Measurements from ENCODE around the gene TMBIM4.

The TMBIM4 gene

DNA sequence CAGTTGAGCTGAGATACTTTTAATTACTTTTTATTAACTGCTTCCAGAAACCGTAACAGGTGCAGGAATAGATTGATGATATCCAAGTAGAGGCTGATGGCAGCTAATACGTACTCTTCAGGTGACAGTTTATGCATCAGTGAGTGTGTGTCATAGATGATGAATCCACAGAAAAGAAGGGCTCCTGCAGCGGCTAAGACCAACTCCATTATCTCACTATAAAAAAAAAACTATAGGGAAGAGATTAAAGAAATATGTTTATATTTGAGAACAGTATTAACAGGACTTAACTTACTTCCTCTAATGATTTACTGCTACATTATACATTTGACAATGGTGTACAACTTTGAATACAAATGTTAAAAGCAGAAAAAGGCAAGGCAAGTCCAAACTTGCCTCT lies 31.9 kb downstream of the TMBIM4 start:
- no peak for DNase-seq

DNA sequence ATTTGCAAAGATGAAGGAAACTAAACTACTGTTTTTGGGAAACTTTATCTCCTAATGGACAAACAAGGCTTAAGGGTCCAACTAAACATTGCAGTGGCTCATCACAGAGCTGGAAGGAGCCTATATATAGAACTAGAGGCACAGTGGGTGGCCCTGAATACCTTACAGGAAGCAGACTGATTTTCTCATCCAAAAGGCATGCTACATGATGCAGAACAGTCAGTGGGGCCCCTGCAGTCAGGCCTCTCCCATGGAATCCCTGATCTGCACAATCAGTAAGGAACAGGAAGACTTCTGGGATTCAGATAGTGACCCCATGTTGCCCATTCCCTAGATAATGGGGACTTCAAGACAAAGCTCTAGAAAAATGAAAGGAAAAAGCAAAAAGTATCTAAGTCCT lies 37.4 kb downstream of the TMBIM4 start:
- no peak for DNase-seq

DNA sequence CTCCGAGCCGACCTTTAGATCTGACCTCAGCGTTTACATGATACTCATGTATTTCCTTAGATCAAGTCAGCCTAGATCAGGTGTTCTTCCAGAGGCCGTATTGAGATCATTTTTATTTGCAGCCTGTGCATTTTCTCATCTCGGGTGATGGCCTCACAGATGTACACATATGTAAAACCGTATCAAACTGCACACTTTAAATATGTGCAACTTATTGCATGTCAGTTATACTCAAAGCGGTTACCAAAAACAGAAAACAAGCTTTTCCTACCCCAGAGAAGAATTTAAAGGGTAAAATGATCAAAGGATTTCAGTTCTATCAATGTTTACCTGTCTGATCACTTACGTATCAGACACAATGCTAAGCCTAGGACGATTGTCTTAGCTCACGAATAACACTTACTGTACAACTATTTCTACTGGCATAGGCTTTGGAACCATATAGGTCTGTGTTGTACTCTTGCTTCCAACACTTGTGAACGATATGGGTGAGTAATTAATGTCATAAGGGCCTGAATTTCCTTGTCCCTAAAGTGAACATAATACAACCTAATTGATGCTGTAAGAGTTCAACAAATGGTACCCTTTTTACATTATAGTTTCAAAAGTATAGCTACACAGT lies 38.6 kb downstream of the TMBIM4 start:
- no peak for DNase-seq

DNA sequence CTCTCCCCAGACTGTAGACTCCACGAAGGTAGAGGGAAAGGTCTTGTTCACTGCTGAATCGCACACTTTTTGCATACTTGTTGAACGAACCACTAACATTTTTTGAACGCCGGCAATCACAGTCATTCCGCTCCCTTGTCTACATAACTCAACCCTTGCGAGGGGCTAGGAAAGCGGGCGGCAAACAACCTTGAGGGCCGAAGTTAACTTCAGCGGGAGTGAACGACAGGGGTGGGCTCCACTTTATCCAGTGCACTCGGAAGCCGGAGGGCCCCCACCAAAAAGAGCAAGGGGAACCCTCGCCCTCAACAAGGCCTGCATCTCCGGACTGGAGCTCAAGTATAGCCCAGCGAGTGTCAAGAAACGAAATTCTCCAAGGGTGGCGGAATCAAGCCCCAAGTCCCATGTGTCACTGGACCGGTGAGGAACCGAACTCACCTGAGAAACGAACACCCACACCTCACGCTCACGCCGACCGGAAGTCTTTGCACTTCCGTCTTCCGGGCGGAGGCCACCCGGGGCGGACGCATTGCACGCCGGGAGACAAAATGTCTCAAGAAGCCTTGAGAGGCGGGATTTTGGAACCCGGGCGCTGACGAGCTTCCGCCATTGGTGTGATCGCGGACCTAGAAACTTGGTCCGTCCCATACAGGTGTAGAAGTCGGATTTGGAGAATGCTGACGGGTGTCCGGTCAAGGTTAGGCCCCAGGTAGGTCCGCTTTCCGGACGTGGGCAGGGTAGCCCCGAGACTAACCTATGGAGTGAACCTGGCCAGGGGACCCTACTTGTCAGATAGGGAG lies 39.3 kb downstream of the TMBIM4 start, which contains the start of gene LLPH:
Gene LLPH (minus strand): TSS at position 484 of the 800 bp plus-strand sequence. CDS start 1,644 bp downstream, outside the sequence.
- peak; percentile 46 to 72 for DNase-seq

DNA sequence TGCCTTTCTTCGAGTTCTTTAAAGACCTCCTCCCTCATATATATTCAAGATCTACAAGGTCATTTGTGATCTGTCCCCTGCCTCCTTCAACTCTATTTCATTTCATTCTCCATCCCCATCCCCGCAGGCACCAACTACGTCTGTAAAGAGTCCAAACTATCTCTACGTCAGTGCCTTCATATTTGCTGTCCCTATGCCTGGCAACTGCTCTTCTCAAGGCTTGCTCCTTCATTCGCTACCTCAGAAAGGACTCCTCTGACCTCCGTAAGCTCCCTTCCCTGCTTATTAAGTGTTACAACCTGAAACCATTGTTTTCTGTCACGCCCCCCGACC lies 39.9 kb downstream of the TMBIM4 start:
- DNase-seq, result no peak

DNA sequence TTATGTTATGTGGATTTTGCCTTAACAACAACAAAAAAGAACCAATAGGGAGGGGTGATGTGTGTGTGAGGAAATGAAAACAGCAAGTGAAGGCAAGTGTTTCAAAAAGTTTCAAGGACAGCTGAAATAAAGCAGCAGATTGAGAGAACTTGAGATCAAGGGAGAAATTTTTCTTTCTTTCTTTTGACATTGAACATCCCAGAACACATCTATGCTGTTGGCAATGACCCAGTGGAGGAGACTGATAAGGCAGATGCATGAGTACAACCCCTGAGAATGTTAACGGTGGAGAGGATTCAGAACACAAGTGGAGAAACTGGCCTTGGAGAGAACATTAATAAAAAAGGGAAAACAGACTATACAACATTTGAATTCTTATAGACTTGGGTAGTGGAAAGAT lies 42.1 kb downstream of the TMBIM4 start:
- DNase-seq, result no peak

DNA sequence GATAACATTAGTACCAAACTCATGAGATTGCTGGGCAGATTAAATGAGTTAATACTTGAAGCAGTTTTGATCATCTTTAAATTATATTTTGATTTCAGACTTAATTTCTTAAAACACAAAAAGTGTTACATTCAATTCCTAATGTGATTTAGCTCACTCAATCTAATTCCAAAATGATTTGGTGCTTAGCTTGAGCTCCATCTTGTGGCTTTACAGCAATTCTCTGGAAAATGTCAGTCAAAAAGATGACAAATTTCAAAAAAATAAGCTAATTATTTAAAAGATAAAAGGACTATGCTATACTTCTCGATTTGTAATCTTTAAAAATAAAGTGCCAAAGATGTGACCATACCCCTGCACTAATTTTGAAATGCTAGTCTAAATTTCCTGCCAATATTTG lies 49.3 kb downstream of the TMBIM4 start:
- DNase-seq, result no peak

DNA sequence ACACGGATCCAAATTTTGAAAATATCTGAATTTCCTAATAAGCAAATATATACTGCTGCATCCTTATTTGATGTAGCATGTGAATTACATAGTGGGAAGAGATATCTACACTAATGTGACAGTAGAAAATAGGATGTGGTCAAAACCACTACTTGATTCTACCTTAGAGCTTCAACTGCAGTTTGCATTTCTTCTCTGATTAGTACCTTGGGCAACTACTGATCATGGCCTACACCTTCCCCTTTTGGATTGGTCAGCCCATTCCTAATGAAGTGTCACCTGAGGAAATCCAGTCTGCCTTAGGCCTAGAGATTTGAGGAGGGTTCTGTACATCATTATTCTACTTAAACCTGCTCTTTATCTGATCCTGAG lies 49.9 kb downstream of the TMBIM4 start:
- DNase-seq, result no peak

DNA sequence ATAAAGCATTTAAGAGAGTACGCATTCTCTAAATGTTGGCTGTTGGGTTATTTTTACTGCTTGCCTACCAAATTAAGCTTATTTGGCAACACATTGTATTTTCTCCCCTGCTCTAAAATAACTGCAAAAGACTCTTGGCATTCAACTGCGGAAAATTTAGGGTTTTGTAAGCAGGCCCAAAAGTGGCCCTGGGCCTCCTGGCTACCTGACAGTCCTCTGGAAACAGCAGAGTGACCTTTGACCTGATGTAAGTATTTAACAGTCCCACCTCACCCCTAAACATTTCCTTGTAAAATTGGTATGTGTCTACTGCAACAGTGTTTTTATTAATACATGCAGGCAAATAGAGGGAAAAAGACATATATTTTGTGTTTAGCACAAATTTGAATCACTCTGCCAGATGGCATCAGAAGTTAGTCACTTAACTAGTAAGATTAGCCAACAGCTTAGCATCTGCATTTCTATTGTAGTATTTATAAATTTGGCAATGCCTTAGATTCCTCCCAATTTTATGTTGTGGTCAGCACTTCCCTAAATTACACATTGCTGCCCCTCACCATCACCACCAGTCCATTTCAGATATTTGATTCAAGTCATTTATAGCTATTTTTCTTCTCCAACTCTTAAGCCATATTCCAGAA lies 50.4 kb downstream of the TMBIM4 start:
- DNase-seq, result no peak

DNA sequence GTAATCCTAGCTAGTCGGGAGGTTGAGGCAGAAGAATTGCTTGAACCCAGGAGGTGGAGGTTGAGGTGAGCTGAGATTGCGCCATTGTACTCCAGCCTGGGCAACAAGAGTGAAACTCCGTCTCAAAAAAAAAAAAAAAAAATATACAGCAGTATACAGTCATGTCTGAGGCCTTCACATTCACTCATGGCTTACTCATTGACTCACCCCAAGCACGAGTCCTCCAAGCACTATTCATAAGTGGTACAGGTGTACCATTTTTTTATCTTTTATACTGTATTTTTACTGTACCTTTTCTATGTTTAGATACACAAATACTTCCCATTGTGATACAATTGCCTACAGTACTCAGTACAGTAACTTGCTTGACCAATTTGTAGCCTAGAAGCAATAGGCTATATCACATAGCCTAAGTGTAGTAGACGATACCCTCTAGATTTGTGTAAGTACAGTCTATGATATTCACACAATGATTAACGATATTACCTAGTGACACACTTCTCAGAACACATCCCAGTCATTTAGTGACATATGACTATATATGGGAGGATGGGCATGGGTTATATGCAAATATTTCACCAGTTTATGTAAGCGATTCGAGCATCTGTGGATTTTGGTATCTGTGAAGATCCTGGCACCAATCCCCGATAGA lies 51.4 kb downstream of the TMBIM4 start:
- DNase-seq, result no peak

DNA sequence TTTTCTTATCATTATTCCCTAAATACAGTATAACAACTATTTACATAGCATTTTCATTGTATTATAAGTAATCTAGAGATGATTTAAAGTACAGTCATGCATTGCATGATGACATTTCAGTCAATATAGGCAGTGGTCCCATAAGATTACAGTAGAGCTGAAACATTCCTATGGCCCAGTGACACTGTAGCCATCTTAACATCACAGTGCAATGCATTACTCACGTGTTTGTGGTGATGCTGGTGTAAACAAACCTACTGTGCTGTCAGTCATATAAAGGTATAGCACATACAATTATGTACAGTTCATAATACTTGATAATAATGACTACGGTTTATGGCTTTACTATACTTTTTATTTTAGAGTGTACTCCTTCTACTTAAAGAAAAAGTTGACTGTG lies 52.6 kb downstream of the TMBIM4 start:
- no peak for DNase-seq

DNA sequence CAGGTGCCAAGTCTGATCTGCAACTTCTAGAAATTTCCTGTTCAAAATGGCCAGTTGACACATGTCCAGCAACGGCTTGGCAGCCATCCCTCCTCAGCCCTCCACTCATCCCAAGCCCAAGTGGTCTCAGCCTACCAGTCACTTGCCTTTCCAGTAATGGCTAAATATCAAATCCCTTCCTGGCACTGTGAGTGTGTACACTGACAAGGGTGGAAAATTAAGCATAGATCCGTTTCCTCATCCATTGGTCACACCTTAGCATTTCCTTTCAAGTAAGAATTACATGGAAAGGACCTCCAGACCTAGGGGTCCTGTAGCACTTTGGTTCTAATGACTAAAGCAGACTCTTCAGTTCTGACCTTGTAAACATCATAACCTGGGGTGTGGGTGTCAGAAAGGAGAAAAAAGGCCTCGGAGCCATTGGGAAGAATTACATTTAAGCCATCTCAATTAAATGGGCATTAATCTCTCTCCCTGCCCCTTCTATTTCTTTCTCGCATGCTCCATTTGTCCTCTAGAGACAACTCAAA lies 54.7 kb downstream of the TMBIM4 start:
- no peak for DNase-seq

DNA sequence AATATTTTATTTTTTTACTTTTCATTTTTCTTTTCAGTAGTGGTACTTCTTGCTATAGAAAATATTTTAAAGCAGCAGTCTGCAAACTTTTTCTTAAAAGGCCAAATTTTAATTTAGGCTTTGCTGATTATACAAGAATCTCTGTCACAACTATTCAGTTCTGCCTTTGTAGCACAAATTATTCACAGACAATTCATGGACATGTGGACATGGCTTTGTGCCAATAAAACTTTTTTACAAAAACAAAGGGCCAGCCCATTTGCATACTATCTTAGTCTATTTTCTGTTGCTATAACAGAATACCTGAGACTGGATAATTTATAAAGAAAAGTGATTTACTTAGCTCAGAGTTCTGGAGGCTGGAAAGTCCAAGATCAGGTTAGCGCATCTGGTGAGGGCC lies 56.3 kb downstream of the TMBIM4 start:
- DNase-seq, result no peak

DNA sequence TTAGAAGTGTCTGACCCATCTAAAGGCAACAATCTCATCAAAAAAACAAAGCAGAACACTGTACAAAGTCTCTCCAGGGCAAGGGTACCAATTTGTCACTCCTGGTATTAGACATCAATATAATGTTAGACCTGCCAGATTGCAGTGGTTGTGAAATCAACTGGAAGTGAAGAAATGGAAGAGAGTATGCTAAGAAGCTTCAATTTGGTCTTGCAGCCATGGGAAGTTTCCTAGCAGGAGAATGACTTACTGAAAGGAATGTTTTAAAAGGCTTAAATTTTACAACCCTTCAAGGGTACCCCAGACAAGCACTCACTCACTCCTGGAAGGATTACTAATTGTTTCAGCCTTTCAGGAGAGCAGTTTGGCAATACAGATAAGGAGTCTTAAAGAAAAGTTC lies 58.2 kb downstream of the TMBIM4 start:
- DNase-seq, result no peak

DNA sequence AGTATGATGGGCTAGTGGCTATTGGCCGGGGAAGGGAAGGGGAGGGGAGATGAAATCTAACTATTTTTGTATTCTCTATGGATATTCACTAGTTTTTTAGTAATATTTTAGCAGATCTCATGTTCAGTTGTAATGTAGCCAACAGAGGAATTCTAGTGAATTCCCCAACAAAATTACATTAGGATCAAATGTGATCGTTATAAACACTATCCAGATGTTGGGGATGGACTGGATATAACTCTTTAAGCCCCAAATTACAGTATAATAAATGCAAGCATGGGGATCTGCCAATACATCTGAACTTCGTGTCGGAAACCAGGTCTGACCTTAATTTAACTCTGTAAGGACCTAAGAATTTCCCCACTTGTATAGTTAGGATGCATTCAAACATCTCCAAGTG lies 60.7 kb downstream of the TMBIM4 start:
- DNase-seq, result no peak

DNA sequence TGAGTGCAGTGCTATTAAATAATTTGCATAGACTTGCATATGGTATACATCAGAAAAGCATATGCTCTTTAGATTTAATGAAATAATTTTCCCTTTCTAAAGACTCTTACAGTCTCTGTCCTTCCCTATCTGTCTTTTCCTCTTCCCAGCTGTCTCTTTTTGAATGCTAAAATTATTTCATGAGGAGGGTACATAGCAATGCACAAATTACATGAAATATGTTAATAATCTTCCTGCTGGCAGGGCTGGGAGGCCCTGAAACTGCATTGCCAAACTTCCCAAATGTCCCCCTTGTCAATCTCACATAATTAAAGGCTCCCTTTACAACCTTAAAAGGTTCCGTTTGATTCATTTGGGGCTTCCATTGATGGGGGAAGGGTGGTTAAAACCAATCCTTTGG lies 61.4 kb downstream of the TMBIM4 start:
- no peak for DNase-seq

DNA sequence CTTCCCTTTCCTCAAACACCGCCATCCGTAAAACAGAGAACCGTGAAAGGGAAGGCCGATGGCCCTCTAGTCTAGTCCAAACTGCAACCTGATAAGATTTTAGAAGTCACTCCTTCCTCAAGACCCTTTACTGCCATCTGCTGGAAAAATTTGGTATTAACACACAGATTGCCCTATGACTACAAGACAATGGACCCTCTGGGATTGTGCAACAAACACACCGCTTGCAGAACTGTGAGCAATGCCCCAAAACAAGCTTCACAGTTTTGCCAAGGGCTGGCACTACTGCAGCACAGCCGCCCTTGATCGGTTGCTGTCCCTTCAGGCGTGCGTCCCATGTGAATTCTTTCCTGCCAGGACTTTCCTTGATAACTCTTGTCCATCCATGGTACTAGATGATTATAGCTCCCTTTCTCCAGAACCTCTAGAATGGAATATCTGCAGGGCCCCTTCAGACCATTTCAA lies 62.3 kb downstream of the TMBIM4 start:
- peak; percentile 9 to 53 for DNase-seq

DNA sequence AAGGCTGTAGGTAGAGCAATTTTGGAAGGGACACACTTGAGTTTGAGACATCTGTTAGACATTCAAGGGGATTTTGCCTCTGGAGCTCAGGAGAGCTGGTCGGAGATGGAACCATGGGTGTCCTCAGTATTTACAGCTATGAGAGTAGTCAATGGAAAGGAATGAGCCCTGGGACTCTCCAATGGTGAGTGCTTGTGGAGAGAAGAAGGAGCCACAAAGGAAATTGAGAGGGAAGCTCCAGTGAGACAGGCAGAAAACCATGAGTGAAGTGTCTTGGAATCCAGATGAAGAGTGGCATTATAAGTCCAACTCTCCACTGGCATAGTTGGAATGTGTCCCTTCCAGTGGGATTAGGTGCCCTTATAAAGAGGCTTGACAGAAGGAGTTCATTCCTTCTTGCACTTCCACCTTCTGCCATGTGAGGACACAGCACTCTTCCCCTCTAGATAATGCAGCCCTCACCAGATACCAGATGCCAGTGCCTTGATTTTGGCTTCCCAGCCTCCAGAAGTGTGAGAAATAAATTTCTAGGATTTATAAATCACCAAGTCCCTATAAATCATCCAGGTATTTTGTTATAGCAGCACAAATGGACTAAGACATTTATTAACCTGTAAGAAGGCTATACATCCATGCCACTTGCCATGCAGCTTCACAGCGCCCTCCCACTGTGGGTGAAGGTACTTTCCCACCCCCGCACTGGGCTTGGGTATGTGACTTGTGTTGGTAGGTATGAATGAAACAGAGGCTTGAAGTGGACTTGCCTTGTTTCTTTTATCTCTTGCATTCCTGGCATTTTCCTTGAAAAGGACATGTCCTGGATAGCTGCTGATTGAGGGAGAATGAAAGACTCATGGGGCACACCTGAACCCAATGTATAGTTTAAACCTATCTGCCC lies 66.5 kb downstream of the TMBIM4 start:
- no peak for DNase-seq

DNA sequence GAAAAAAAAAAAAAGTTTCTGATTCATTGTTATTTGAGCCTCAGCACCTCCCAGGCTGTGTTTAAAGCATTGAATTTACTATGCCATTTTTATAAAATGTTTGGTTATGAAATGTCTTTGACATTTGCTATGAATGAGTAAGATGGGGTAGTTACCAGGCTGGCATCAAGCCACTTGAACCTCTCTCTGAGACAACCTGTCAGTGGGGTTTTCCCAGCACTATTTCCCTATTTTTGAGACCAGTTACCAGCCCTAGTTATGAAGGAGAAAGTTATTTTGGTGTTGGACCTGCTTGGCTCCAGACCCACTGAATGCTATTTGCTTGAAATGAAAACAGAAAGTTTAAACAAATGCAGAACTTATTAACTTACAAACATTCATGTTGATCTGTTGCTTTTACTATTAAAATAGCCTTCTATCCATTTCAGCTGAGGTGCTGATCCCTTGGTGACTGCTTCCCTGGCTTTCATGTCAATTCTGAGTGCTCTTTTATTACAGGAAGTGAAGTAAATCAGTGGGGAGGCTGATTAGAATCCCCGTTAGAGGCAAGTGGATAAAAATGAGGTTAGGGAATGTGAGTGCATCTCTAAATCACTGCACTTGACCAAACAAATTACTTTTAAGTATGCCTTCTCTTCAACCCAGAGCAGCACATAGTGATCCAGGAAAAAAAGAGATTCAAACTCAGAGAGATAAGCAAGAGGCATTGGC lies 77.1 kb downstream of the TMBIM4 start:
- no peak for DNase-seq

DNA sequence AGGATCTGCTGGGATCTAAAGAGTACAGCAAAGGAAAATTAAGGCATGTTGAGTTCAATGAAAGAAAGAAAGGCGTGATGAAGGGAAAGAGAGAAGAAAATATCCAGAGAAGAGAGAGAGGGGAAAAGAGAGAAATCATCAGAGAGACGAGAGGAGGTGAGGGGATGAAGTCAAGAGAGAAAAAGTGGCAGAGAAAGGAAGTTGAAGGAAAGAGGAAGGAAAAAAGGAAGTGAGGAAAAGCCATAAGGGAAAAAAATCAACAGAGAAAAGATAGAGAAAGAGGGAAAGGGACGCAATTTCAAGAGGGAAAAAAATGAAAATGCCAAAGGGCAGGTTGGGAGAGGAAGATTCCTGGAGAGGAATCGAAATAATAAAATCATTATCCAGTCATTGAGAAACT lies 79.6 kb downstream of the TMBIM4 start:
- no peak for DNase-seq

DNA sequence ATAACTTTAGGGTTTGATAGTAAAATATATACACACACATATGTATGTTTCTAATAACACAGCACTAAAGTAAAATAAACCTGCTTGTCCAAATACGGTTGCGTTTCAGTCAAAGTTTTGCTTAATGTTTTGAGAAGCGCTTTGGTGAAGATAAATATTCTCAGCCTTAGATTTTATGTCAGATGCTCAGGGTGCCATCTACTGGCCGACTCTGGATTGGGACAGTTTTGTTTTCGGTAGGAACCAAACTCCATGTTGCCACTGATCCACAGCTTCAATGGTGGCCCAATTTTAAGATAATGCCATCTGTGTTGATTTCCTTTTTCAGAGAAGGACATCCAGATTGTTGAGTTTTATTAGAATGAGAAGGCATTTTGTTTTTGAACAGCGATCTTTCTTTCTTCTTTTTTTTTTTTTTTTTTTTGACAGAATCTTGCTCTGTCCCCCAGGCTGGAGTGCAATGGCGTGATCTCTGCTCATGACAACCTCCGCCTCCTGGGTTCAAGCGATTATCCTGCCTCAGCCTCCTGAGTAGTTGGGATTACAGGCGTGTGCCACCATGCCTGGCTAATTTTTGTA lies 82.3 kb downstream of the TMBIM4 start:
- peak; percentile 15 to 49 for DNase-seq
